ENCODE data around the gene SMIM13. TPM values are rescaled to one million over a fixed set of nuclear protein-coding genes. Genes with fewer than 3 reads are reported as not detected.

SMIM13 gene
- total RNA-seq, 1 donor from 2014 or later, result 9.5 TPM

Other genes starting within 250 kb of the SMIM13 start
- not detected in 2 replicates for gene GCM2, start 211.8 kb upstream of the SMIM13 start, total RNA-seq
- not detected in 2 replicates for gene SYCP2L, start 206.8 kb upstream of the SMIM13 start, total RNA-seq
- not detected in 2 replicates for gene ELOVL2, start 49.5 kb upstream of the SMIM13 start, total RNA-seq
- gene ERVFRD-1, start 17.9 kb downstream of the SMIM13 start, total RNA-seq, result under 0.01 TPM in 2 replicates
- 51.6 and 85.7 TPM in 2 replicates for gene NEDD9, start 138.8 kb downstream of the SMIM13 start, total RNA-seq